GM18909 (cell line): ENCODE measurements around the gene HNRNPA3.
"Not testable (repeated sequence)": the region's sequence is repeated elsewhere in the genome, so short reads cannot be mapped to it uniquely, and the experiment has no call there.

Experiments
- ATAC-seq: cut with Tn5 transposase; IDR thresholded peaks from one replicate; pipeline ENCODE4 v1.9.1; 2021; ENCODE audit warnings: mild to moderate bottlenecking; ENCODE audit not compliant: unreplicated experiment, poor library complexity

Gene HNRNPA3

GRCh38 chr2:177187631-177188312, 24.8 kb upstream of the HNRNPA3 start:
- ATAC-seq, result no peak

GRCh38 chr2:177188482-177189469, 23.8 kb upstream of the HNRNPA3 start:
- no peak for ATAC-seq

- ATAC-seq, result no peak
Measured at GRCh38 chr2:177190941-177191340, 21.7 kb upstream of the HNRNPA3 start.

GRCh38 chr2:177192788-177193187, 19.8 kb upstream of the HNRNPA3 start:
- no peak for ATAC-seq

- ATAC-seq, result peak; percentile 50
Measured at GRCh38 chr2:177193240-177193639, 19.4 kb upstream of the HNRNPA3 start.

- ATAC-seq, result no peak
Measured at GRCh38 chr2:177195194-177195593, 17.4 kb upstream of the HNRNPA3 start.

GRCh38 chr2:177200419-177200818, 12.2 kb upstream of the HNRNPA3 start:
- ATAC-seq, result not testable (repeated sequence)

GRCh38 chr2:177201919-177202346, 10.7 kb upstream of the HNRNPA3 start:
- ATAC-seq, result no peak

- no peak for ATAC-seq
Measured at GRCh38 chr2:177204417-177204816, 8.2 kb upstream of the HNRNPA3 start.

GRCh38 chr2:177207101-177207500, 5.5 kb upstream of the HNRNPA3 start:
- peak; percentile 57 for ATAC-seq

GRCh38 chr2:177211169-177211568, 1.4 kb upstream of the HNRNPA3 start:
- ATAC-seq, result no peak

GRCh38 chr2:177211576-177212105, 953 bp upstream of the HNRNPA3 start:
- ATAC-seq, result no peak

- peak; percentile 52 for ATAC-seq
Measured at GRCh38 chr2:177212891-177213856, 580 bp downstream of the HNRNPA3 start.

GRCh38 chr2:177217247-177217843, 4.8 kb downstream of the HNRNPA3 start:
- ATAC-seq, result no peak

- ATAC-seq, result not testable (repeated sequence)
Measured at GRCh38 chr2:177219787-177220186, 7.2 kb downstream of the HNRNPA3 start.

- ATAC-seq, result no peak
Measured at GRCh38 chr2:177221534-177221933, 8.9 kb downstream of the HNRNPA3 start.

- no peak for ATAC-seq
Measured at GRCh38 chr2:177221970-177222369, 9.4 kb downstream of the HNRNPA3 start.

GRCh38 chr2:177223436-177223835, 10.8 kb downstream of the HNRNPA3 start:
- ATAC-seq, result not testable (repeated sequence)

- ATAC-seq, result no peak
Measured at GRCh38 chr2:177225965-177226360, 13.4 kb downstream of the HNRNPA3 start.
